Posterior vena cava (tissue), 2 donors: ENCODE results near the gene MAP2K5. TPM values are rescaled to one million over a fixed set of nuclear protein-coding genes. Genes with fewer than 3 reads are reported as not detected.

ENCODE experiments used
- DNase-seq: peaks from one replicate; pipeline ENCODE4 v3.0.0-alpha.2; 2020; ENCODE audit warnings: low spot score
- intact Hi-C, 2 donors: fragments of 100-400 bp; cut with DNase I; formaldehyde crosslinking; loops; one replicate each; pipeline versions ENCODE4 v1.14.1 to v1.14.2; 2022 to 2023
- total RNA-seq, 2 donors: library from RNA; stranded (reverse); fragmentation: NEBNext Ultra II Directional; extraction: Animal tissue kit (Norgen Biotek cat#: 25700); gene quantifications; one replicate each; pipeline ENCODE4 v1.2.1, GENCODE V29; 2021
- donor health status: DM: yes; HTN: yes; CAD: no.
- donor health status: DM: yes; HTN: yes; CAD: no.

The MAP2K5 gene
- total RNA-seq, 2 donors from 2014 or later: 13.5 to 21.7 TPM

DNA sequence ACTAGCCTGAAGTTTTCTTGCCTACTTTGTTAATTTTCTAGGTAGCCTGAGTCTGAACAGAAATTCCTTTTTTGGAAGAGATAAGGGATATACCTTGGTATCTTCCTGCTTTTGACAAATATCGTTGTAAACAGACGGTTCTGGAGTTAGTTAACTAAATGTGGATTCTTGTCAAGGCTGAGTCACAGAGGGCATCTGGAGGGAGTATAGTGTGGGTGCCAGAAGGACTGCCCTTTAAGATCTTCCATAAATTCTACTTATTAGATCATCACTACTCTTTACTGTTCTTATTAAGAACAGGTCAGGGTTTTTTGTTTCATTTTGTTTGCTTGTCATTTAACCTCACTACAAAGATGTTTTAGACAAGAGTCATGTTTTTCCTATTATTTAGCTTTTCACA is 157.5 kb downstream of the MAP2K5 start:
- DNase-seq: no peak

DNA sequence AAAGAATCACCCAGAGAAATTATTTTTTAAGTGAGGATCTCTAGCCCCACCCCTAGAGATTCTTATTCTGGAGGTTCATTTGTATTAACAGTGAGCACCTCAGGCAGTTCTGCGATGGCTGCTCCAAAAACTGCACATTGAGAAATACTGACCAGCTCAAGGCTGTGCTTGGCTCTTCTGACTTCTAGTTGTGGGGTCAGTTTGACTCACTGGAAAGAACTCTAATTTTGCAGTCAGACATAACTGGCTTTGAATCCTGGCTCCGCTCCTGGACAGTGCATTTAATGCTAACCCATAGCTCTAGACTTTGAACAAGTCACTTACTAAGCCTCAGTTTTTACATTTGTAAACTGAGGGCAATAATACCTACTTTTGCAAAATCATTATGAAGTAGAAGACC is 159.2 kb downstream of the MAP2K5 start:
- DNase-seq: no peak
- intact Hi-C loops: loop anchor here in 1 of 2 donors (5.0 kb wide), 1 partner anchor 886 kb away; no protein-coding TSS in a partner anchor

More for the DNA sequence above, 157.5 kb downstream of the MAP2K5 start:
- intact Hi-C loops: loop anchor here in 1 of 2 donors (5.0 kb wide), 1 partner anchor 887 kb away; no protein-coding TSS in a partner anchor

DNA sequence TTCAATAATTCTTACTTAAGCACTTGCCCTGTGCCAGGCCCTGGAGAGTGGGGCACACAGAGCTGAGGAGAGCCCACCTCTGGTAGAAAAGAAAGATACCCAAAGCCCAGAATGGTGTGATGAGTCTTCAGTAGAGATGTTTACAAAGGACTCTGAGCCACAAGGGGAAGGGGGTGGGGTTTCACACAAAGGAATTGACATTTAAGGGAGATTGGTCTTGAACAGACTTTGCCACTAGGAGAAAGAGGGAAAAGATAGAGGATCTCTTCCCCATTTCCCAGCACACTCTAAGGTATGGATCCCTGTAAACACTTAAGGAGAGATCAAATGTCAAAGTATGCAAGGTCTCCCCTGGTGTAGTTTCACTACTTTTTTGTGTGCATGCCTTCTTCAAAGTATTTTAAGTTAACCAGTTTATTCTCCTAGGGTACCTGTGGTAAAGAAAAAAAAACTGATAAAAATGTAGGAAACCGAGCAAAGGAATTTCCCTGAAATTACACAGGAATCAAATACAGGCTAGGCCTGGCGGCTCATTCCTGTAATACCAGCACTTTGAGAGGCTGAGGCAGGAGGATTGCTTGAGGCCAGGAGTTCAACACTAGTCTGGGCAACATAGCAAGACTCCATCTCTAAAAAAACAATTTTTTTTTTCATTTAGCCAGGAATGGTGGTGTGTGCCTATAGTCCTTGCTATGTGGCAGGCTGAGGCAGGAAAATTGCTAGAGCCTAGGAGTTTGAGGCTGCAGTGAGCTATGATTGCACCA is 165.2 kb downstream of the MAP2K5 start:
- DNase-seq: no peak
- intact Hi-C loops: no loop called here

DNA sequence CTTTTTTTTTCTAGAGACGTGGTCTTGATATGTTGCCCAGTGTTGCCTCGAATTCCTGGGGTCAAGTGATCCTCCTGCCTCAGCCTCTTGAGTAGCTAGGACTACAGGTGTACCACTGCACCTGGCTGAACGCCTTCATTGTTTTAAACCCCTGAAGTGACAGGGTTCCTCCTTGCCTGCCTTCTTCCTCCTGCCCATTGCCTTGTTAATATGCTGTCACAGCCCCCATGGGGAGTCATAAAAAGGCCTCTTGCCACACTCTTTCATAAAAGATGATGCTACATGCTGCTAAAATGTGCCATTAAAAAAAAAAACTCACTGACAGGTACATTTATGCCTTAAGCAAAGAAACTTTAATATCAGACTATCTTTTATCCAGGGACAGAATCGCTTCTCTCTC is 166.0 kb downstream of the MAP2K5 start:
- intact Hi-C loops: no loop called here
- DNase-seq: no peak

DNA sequence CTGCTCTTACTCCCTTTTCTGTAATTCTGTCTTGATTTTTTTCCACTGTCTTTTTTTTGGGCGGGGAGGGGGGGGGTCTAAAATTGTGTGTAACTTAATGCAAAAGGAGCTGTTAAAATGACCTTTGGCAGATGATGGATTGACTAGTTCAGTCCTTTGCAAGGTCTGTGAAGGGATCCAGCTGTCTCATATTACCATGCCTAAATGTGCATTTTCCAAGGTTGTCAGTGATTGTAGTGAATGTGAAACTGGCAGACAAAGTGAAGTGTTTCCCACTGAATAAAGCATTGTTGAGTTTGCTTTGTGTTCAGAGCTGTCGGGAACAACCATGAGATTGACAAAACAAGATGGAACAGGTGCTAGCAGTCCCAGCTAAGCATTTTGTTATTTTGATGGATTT is 172.7 kb downstream of the MAP2K5 start:
- intact Hi-C loops: no loop called here
- DNase-seq: no peak

DNA sequence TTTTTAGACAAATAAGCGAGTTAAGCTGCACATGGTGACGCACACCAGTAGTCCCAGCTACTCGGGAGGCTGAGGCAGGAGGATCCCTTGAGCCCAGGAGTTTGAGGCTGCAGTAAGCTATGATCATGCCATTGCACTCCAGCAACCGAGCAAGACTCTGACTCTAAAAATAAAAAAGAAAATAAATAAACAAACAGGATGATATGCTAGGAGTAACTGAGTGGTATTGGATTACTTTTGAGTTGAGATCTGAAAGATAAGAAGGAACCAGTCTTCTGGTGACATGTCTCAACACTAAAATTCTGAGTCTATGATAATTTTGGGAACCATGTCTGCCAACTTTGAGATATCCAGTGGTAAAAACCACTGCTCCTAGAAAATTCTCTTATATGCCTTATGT is 173.7 kb downstream of the MAP2K5 start:
- DNase-seq: no peak
- intact Hi-C loops: no loop called here

DNA sequence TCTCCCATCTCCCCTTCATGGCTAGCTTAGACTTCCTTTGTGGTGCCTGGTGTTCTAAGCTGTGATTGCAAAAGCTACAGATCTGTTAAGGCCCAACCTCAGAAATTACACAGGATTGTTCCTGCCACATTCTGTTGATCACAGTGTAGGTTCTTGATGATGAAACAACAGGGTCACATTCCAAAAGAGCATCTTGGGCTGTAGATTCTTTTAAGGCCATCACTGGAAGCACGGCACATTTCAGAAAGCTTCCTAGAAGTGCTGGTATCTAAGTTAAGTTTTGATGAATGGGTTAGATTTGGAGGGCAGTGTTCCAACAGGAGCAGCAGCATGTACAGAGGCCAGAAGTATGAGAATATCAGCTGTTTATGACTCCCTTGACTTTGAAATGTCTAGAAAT is 175.3 kb downstream of the MAP2K5 start:
- intact Hi-C loops: no loop called here
- DNase-seq: no peak

DNA sequence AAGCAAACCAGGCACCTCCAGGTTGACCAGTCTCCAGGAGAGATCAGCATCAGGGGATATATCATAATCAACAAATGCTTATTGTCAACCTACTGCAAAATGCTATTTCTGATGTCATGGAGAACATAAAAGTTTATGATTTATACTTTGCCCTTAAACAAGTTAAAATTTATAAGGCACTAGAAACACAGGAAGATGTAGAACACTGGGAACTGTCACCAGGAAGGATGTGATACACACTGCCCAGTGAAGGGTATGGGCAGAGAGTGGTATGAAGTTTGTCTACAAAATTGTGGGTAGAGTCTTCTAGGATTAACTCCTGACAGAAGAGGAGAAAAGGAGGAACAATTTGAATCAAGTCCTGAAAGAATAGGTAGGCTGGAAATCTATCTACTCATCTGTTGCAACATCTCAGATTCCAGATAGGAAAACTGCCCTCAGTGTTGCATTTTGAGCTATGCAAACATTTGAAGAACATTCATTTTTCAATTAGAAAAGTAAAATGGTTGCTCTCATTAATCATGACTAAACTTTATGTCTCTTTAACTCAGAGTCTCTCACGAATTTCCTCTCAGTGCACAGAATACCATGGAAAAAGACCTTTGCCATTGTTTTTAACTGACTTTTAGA is 176.9 kb downstream of the MAP2K5 start:
- no peak for DNase-seq
- intact Hi-C loops: no loop called here

DNA sequence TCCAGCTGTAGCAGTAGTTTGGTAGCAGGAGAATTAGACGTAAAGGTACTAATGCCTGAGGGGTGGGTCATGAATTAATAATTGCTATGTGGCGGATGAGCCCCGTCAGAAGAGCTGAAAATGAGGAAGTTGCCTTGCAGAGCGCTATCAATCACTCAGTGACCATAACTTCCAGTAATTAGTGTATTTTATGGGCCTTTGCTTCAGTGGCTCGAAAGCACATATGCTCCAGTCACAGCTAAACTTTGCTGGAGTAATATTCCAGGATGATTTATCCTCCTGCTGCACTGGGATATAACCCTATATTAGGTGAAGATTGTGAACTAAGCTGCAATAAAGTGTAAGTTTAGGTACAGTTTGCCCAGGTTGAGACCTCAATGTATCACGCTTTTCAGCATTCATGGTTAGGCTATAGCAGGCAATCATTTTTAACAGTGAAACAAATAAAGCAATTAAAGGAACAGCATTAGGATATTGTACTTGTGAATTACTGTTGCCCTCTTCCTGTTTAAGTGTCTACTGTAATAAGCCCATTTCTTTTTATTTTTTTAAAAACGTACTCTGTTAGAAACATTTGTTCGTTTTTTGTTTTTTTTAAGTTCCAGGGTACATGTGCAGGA is 178.2 kb downstream of the MAP2K5 start:
- intact Hi-C loops: no loop called here

DNA sequence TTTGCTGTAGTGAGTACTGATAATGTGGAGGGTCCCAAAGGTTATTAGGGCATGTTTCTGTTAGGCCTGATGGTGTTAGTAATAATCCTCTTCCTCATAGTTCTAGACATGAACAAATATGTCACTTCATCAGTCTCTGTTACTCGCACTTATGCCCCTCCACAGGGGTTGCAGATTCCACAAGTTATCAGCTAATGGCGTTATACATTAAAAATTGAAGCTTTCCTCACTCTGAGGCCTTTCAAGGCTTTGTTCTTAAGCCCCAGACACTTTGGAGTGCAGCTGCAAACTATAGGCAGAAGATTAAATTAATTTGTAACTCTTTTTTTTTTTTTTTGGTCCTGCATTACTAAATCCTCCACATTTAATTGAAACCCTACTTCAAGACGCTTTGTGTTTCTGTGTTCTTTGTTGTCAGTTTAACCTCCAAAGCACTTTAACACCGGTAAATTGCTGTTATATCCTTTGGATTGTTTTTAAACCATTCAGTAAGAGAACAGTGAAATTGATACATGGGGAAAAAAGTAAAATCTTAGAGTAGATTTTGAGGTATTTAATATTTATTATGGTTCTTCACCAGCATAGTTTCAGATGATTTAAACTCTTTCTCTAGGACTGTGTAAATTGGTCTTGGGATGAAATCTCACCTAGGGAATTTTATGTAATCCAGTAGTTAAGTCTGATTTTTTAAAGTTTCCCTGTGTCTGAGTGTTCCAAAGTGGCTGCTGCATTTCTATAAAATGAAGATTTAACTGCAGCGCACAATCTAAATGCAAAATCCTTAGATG is 179.7 kb downstream of the MAP2K5 start:
- no peak for DNase-seq
- intact Hi-C loops: no loop called here

More for the DNA sequence above, 178.2 kb downstream of the MAP2K5 start:
- DNase-seq: no peak

DNA sequence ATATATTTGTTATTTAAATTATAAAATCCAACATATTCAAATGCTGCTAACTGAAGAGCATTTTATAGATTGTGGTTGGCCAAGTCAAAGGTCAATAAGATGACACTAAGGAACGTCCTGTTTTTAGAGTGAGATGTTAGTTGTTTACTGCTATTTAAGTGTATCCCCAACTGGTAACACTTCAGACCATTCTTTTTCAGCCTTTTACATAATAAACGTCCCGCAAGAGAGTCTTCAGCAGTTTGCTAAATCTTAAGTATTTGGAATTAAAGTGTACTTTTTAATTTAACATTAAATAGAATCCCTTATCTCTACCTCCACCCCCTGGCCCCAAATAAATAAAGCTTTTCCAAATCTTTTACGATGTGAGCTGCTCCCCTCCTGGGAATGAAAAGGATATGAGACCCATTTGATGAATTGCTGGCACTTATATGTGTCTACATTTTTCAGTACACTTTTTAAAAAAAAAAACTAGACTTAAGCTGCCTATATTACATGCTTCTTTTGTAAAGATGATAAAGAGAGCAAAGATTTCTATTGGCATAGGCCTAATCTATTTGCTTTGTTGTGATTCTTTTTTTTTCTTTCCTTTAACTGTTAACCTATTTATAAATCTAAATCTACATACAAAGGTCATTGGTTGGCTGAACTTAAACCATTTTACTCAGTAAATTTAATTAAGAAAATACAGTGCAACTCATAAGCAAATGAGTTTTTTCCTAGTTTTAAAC is 181.0 kb downstream of the MAP2K5 start:
- DNase-seq: no peak
- intact Hi-C loops: no loop called here

DNA sequence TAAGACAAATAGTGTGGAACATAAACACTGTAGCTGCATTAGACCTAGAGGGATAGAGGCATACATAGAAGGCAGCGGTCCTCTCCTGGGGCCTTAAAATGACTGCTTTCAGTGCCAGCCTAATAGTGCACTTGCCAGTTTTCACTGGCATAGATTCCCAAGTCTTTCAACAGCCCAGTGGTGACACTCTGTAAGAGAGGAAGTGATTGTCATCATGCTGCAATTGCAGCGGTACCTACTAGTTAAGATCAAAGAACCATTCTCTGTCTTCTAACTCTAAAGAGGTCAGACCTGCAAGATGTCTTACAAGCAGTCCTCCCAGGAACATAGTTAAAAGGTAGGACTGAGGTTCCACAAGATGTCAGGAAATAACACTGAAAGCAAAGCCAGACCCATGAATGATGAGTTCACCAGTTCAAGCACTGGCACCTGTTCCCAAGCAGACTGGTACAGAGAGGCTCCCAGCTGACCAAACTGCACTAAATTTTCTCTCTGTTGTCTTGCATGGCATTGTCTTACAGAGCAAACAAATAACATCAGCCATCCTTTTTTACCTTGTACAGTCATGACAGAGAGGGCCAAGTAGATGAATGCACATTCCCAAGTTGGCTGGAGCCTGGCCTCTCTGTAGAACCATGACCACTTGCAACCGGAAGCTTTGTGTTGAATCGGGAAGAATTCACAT is 182.3 kb downstream of the MAP2K5 start:
- intact Hi-C loops: no loop called here
- no peak for DNase-seq

DNA sequence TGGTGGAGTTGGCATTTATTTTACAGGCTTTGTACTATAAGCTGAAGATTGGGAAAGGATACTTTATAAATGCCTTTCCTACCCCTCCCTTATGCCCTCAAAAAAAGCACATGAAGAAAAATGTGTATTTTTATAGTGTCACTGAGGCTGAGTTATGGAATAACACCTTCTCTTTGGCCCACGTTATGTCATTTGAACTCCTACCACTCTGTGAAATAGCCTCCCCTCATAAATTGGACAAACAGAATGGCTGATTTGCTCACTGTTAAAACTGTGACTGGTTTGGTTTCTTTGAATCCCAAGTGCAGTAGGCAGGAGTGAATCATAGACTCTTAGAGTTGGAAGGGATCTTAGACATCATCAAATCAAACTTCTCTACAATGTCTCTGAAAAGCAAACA is 187.6 kb downstream of the MAP2K5 start:
- intact Hi-C loops: no loop called here
- no peak for DNase-seq

DNA sequence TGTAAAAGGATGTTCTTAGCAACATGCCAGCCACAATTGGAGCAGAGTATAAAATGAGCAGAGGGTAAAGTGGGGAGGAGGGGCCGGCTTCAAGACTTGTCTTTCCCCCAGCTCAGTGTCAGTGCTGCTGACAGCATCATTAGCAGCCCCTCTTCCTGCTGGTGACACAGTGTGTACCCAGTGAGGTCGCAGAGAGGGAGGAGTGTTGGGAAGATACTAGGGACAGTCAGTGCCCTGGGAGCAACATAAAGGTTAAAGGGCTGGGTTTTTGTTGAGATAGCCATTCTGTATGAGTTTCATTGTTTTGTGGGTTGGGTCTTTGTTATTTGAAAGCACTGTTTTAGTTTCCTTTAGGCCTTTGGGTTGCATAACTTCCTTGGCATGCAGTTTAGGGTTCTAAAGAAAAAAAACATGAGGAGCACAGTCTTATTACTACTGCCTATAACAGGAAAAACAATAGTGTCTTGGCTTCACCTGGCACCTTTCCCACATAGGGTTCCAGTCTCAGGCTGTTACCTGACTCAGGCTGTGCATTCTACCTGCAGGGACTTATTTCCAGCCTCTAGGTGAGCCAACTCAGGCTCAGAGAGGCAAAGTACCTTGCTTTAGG is 188.7 kb downstream of the MAP2K5 start:
- intact Hi-C loops: no loop called here
- DNase-seq: no peak

DNA sequence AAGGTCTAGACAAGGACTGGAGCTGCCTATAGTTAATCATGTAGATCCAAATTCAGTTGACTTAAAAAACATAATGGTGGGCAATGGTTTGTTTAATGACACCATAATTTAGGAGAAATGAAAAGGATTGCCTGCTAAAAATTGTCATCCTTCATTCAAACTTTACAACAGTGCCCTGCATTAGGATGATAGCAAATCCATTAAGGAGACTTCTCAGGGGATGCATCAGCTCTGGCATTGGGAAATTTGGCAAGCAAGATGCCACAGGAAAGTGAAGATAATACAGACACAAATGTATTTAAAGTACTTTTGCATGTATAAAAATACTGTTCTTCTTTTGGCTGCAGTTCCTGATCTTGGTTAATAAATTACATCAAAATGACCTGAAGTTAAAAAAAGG is 189.7 kb downstream of the MAP2K5 start:
- intact Hi-C loops: no loop called here

DNA sequence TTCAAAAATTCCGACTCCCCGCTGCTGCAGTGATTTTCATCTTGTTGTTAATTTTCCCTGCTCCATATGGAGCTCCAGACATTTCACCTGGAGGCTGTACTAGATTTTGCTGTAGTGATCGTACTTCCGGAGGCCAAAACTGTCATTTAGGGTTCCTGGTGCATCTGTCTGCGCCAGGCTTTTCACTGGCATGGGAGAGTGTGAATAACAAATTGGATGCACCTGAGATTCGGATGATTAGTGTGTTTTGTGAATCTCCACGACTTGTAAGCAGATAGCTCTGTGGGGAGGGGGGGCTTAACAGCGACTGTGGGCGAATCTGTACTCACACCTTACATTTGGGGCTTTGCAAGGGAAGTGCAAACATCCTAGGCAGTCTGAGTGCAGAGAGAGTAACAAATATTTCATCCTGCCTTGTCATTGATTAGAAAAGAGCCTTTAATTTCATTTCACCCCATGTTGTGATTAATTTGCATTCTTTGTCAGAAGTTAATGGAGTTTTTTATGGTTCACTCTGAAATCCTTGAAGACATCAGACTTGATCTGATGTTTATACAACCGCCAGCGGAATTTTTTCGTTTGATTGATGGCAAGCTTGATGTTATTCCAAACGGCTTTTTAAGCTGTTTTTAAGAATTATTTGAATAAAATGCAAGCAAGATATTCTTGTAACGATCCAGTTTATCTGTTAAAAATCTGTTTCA is 190.3 kb downstream of the MAP2K5 start:
- intact Hi-C loops: no loop called here
- no peak for DNase-seq

More for the DNA sequence above, 189.7 kb downstream of the MAP2K5 start:
- no peak for DNase-seq

DNA sequence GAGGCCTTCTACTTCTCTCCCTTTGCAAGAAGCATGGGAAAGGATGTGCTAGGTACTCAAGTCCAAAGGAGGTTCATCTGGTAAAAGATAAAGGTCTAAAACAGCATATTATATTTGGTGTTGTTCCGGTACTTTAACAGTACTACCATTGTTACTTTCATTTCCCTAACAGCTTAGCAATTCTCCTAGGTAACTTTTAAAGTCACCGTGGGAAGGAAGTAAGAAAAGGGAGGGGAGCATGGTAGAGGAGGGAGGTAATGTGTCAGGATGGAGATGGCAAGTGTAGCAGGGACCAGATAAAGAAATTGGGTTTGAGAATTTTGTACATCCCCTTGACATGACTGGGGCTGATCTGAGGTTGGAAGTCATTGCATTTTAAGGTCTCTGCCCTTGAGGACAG is 193.4 kb downstream of the MAP2K5 start:
- intact Hi-C loops: no loop called here
- DNase-seq: no peak

DNA sequence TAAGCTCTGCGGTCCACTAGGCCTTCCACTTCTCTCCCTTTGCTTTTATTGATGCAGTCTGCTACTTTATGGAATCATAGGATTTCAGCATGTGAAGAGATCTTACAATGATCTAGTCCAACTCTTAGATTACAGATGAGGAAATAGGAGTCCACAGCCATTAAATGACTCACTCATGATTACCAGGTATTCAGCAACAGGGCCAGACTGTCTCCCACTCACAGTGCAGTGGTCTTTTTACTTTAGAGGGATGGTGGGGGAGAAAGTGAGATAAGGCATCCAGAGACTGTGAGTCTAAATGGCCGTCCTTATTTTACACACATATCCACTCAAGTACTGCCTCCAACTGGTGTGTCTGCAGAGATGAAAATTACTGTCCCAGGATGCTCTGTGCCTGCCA is 194.3 kb downstream of the MAP2K5 start:
- intact Hi-C loops: no loop called here
- no peak for DNase-seq
